ENCODE results near the gene HLCS. TPM values are rescaled to one million over a fixed set of nuclear protein-coding genes. Genes with fewer than 3 reads are reported as not detected.
A peak's percentile ranks its signal among the peaks of the same experiment; 100 is the strongest.

Gene HLCS
- total RNA-seq, 1 donor from 2014 or later: 15.9 TPM

- Mint-ChIP-seq H3K4me1 (ENCODE audit: low read depth, unreplicated experiment) (no peaks in the 10 kb centered on the region), H3K4me3 (ENCODE audit: unreplicated experiment) (no peak overlapping the region), H3K9me3 (ENCODE audit: unreplicated experiment) (no peaks in the 10 kb centered on the region), H3K27ac (ENCODE audit: unreplicated experiment) (no peak overlapping the region), H3K36me3 (ENCODE audit: unreplicated experiment) (no peaks in the 10 kb centered on the region), H3K27me3 (ENCODE audit: unreplicated experiment) (no peaks in the 10 kb centered on the region)
- no peak for DNase-seq
- no peak for TF ChIP-seq CTCF (IDR thresholded peaks at IDR 0.05; ENCODE audit: partially characterized antibody, unreplicated experiment)
Measured at GRCh38 chr21:36716387-36716786, 250.1 kb downstream of the HLCS start.

GRCh38 chr21:36713746-36714145 lies 252.7 kb downstream of the HLCS start:
- TF ChIP-seq CTCF (IDR thresholded peaks at IDR 0.05; ENCODE audit: partially characterized antibody, unreplicated experiment): no peak
- Mint-ChIP-seq H3K4me3 (ENCODE audit: unreplicated experiment) (no peak overlapping the region), H3K27me3 (ENCODE audit: unreplicated experiment) (peaks cover 4% of the 10 kb centered on the region), H3K36me3 (ENCODE audit: unreplicated experiment) (no peaks in the 10 kb centered on the region), H3K4me1 (ENCODE audit: low read depth, unreplicated experiment) (no peaks in the 10 kb centered on the region), H3K27ac (ENCODE audit: unreplicated experiment) (no peak overlapping the region), H3K9me3 (ENCODE audit: unreplicated experiment) (peaks cover 5% of the 10 kb centered on the region)
- DNase-seq: no peak

DNA sequence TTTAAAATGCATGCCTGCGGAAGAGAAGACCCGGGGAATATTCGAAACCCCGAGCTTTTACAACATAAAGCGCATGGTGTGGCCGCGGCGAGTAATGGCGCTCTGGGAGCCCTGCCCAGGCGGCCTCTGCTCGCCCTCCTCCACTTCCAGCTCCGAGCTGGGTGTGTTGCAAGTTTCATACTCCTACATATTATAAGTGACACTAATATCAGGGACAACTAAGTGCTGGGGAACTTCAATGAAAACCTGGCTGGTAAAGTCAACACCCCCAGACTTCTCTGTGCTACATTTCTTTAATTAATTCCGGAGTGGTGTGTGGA lies 255.8 kb downstream of the HLCS start:
- no peak for DNase-seq
- Mint-ChIP-seq H3K4me1 (ENCODE audit: low read depth, unreplicated experiment) (peaks cover 16% of the 10 kb centered on the region), H3K4me3 (ENCODE audit: unreplicated experiment) (peak overlapping the region; percentile 59)

GRCh38 chr21:36709868-36710728 lies 256.4 kb downstream of the HLCS start:
- H3K9me3 Mint-ChIP-seq (ENCODE audit: unreplicated experiment): peaks cover 11% of the 10 kb centered on the region
- no peaks in the 10 kb centered on the region for H3K36me3 Mint-ChIP-seq (ENCODE audit: unreplicated experiment)
- peak; percentile 18 for TF ChIP-seq CTCF (IDR thresholded peaks at IDR 0.05; ENCODE audit: partially characterized antibody, unreplicated experiment)
- H3K4me1 Mint-ChIP-seq (ENCODE audit: low read depth, unreplicated experiment): peaks cover 17% of the 10 kb centered on the region
- no peak for DNase-seq
- H3K27me3 Mint-ChIP-seq (ENCODE audit: unreplicated experiment): peaks cover 26% of the 10 kb centered on the region
- H3K4me3 Mint-ChIP-seq (ENCODE audit: unreplicated experiment): peak overlapping the region; percentile 69
- H3K27ac Mint-ChIP-seq (ENCODE audit: unreplicated experiment): no peak overlapping the region

More for the DNA sequence above, 255.8 kb downstream of the HLCS start:
- H3K27me3 Mint-ChIP-seq (ENCODE audit: unreplicated experiment): peaks cover 25% of the 10 kb centered on the region
- H3K36me3 Mint-ChIP-seq (ENCODE audit: unreplicated experiment): no peaks in the 10 kb centered on the region
- H3K27ac Mint-ChIP-seq (ENCODE audit: unreplicated experiment): no peak overlapping the region
- TF ChIP-seq CTCF (IDR thresholded peaks at IDR 0.05; ENCODE audit: partially characterized antibody, unreplicated experiment): no peak
- peaks cover 11% of the 10 kb centered on the region for H3K9me3 Mint-ChIP-seq (ENCODE audit: unreplicated experiment)
